GM19397 (cell line): ENCODE measurements around the gene MERTK.
A peak's percentile ranks its signal among the peaks of the same experiment; 100 is the strongest.
"Not testable (repeated sequence)": the region's sequence is repeated elsewhere in the genome, so short reads cannot be mapped to it uniquely, and the experiment has no call there.

Experiments used
- ATAC-seq: cut with Tn5 transposase; IDR thresholded peaks from one replicate; pipeline ENCODE4 v1.9.1; 2021; ENCODE audit warnings: mild to moderate bottlenecking, moderate library complexity; ENCODE audit not compliant: unreplicated experiment

Gene MERTK

DNA sequence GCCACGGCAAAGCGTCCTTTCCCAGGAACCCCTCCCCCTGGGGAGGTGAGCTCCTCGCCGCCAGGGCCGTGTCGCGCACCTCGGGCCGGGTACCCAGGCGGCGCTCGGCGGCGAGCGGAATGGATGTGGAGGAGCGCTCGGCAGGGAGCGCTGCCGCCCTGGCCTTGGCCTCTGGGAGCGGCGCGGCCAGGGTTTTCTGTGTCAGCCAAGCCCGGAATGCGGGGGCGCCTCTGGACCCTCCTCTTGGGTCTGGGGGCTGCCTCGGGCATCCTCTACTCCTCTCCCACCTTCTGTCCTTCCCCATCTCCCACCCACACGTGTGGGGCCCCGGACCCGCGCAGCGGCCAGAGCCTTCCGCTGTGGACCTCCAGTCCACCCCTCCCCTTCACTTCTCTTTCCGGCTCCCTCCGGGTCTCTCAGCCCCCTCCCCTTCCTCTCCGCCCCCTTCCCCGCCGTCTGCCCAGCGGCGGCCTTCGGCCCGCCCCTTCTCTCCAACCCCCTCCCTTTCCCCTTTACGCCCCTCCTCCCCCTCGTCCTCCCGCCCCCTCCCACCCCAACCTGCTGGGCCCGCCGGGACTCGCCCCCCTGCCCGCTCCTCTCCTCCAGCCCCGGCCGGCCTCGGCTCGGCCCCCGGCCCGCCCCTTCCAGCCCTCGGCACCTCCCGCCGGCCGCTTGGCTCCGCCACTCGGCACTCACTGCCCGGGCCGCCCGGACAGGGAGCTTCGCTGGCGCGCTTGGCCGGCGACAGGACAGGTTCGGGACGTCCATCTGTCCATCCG is at the start of gene MERTK:
Gene MERTK (plus strand): TSS at position 684 of the 779 bp plus-strand sequence. CDS start 129 bp downstream, outside the sequence.
- peak; percentile 67 for ATAC-seq

DNA sequence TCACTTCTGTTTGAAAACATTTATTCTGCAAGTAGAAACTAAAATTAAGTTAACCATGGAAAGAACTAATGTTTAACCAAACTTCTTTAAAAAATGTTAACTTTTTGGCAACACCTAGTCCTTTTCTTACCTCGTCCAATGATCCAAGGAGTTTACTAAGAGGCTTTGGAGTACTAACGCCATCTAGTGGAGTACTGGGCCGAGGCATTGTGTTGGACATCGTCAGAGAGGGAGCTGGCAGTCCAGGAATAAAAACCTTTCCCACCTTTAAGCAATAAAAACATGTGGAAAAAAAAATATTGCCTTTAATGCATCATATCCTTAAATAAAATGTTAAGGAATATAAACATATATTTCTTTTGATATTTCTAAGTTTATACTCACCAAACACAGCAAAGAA is 47.8 kb upstream of the MERTK start:
- not testable (repeated sequence) for ATAC-seq

DNA sequence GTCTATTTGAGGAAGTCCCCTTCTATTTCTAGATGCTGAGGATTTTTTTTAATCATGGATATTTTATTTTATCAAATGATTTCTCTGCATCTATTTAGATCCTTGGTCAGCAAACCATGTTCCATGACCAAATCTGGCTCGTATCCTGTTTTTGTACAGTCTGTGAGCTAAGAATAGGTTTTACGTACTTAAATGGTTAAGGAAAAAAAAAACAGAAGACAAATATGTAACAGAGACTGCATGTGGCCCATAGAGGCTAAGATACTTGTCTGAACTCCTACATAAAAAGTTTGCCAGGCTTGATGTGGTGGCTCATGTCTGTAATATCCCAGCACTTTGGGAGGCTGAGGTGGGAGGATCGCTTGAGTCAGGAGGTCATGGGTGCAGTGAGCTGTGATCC is 45.9 kb upstream of the MERTK start:
- ATAC-seq = not testable (repeated sequence)

DNA sequence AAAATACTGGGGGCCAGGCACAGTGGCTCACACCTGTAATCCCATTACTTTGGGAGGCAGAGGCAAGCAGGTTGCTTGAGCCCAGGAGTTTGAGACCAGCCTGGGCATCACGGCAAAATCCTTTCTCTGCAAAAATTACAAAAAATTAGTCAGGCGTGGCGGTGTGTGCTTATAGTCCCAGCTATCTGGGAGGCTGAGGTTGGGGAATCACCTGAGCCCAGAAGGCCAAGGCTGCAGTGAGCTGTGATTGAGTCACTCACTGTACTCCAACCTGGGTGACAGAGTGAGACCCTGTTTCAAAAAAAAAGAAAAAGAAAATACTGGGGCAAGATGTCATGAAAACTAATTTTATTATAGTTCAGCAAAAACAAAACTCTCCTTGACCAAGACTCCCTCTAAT is 38.4 kb upstream of the MERTK start:
- ATAC-seq = not testable (repeated sequence)

DNA sequence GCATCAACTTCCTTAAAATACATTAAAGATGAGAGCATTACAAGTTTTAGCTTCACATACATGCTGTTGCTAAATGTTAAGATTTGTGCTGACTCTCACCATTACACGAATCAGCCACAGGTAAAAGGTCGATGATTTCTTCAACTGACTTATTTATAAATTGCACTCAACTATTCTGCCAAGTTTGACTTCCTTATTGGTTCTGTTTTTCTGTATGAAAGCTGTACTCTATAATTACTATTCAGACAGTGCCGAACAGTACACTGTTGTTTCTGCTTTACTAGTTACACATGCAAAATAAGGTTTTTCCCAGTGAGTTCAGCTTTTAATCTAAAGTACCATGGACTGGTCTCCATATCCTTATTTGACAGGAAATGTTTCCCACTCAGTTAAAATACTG is 33.3 kb upstream of the MERTK start:
- ATAC-seq = not testable (repeated sequence)

DNA sequence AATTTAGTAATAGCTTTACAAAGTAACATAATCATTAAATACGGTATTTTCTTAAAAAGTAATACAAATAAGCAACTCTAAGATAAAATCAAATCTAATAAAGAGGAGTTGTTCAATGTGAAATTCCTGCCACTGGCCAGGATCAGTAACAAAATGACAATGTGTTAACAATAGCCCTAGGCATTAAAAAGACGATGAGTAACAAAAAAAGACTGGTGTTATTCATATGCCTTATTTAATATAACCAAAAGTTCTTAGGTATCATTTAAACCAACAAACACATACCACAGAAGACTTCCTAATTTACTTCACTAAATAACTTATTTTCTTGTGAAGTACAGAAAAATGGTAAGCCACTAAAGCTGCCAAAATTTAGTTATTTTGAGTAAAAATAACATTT is 25.6 kb upstream of the MERTK start:
- ATAC-seq = not testable (repeated sequence)

DNA sequence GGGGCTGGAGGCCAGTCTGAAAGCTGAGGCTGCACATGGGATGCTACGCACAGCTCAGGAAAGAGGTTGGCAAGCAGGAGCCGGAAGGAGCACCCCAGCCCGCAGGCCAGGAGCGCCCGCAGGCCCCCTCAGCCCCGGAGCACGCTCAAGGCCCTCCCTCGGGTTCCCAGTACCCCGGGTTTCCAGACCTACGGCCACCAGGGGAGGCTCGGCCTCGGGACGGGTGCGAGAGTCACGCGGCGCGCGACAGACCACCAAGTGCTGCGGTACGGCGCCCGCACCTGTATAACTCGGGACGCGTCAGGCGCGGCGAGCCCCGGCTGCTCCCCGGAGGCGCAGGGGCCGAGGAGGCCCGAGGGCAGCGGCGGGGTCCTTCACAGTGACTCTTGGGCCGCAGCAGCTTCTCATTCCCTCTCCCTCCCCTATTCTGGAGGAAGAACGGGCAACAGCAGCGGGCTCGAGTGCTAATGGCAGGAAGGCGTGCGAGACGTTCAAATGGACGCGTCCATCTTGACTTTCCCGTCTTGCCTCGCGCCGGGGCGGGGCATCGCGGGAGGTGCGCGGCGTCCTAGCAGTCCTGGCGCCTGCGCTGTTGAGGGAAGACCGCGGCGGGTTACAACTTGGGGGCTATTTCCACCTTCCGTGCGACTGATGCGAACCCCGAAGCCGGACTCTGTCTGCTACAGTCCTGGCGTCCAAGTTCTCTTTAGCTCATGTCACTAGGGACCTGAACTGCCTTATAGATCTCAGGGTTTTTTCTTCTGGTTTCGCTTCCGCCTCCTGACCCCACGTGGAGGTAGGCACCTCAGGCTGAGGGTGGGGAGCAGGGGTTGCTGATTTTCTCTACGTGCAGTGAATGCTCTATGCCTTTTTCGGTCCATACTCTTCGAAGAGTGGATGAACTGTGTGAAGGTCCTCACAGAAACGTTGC is 14.5 kb upstream of the MERTK start, which contains the start of gene ANAPC1:
Gene ANAPC1 (minus strand): TSS at position 533 of the 931 bp plus-strand sequence. CDS start 3,368 bp downstream, outside the sequence.
- peak; percentile 82 for ATAC-seq

DNA sequence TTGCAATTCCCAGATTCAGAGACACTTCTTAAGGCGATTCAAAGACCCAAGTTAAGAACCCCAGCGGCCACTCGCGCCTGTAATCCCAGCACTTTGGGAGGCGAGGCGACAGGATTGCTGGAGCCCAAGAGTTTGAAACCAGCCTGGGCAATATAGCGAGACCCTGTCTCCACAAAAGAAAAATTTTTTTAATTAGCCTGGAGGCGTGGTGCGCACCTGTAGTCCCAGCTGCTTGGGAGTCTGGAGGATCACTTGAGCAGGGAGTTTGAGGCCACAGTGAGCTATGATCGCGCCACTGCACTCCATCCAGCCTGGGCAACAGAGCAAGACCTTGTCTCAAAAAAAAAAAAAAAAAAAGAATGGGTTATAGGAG is 13.8 kb upstream of the MERTK start:
- ATAC-seq = no peak

DNA sequence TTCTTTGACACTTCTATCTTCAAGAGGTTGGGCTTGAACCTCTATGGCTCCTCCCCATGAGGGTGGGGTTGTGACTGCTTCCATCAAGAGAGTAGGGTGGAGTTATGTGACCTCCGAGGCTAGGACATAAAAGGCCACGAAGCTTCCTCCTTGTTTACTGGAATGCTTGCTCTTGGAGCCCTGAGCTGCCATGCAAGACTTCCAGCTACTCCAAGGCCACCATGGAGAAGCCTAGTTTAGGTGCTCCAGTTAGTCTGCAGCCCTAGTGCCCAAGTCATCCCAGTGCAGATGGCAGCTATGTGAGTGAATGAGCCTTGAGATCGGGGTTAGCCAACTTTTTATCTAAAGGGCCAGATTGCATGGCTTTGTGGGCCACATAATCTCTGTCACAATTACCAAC is 2.4 kb upstream of the MERTK start:
- ATAC-seq = no peak

DNA sequence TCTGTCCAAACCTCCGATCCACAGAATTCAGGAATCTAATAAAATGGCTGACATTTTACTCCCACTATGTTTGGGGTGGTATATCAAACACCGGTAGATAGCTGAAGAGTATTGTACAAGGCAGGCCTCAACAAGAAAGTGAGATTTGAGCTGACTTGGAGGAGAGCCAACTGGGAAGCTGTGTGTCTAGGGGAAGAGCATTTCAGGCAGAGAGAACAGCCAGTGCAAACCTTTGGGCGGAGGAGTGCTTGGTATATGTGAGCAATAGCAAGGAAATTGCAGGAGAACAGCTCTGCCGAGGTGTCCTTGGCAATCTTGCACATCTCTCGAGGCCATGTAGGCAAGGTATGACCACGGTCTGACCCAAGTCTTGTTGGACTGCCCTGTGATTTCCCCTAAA is 1.8 kb upstream of the MERTK start:
- no peak for ATAC-seq

DNA sequence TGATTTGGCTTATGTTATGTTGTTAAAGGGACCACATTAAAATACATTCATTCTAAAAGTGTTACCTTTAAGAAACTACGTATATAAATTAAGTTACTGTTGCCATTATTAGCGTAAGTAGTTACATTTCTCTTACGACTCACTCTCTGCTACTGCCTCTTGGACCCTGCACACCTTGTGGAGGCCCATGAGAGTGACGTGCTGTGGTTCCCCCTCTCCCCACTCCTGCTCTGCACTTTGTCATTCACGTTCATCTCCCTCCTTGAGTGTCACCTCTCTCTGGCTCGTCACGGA is 830 bp upstream of the MERTK start:
- ATAC-seq = no peak

DNA sequence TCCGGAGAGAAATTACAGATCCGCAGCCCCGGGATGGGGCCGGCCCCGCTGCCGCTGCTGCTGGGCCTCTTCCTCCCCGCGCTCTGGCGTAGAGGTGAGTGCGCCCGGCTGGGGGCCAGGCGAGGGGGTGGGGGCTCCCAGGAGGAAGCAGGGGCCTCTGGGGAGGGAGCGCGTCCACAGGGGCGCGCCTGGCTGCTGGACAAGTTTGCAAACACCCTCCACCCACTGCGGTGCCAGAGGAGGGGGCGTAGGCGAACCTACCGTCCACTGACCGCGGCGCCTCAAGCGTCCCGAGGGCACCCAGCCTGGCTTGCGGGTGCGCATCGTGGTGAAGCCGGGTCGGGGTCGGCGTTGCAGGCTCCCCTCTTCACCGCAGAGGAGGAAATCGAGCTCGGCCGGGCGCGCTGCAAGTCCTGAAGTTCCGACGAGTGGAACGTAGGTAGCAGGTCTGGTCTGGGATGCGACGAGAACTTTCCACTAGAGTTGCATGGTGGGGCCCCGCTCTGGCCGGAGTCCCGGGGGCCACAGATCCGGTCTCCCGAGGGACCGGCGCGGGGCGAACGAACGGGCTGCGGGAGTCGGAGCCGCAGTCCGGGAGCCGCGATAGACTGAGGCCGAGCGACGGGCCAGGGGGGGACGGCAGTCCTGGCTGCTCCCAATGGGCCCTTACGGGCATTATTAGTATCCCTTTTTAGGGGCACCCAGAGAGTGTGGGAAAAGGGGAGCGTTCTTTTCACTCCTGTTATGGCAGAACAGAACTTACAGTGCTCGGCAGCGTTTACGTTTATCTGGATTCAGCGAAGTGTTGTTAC is 502 bp downstream of the MERTK start:
- peak; percentile 22 for ATAC-seq

DNA sequence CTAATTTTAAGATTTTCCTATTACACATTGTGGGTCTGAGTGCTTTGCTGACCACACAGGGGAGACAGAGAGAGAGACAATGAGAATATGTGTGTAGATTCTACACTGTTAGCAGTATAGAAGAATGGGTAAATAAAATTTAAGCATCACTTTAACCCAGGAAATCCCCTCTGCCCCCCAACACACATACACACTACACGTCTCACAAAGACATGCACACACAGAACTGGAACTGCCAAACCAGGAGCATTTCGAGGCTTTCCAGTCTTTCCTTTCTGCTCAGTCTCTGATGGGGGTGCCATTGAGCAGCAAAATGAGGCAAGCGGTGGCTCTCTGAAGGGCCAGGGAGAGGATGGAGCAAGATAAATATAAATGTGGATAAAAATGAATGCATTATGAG is 2.5 kb downstream of the MERTK start:
- no peak for ATAC-seq

DNA sequence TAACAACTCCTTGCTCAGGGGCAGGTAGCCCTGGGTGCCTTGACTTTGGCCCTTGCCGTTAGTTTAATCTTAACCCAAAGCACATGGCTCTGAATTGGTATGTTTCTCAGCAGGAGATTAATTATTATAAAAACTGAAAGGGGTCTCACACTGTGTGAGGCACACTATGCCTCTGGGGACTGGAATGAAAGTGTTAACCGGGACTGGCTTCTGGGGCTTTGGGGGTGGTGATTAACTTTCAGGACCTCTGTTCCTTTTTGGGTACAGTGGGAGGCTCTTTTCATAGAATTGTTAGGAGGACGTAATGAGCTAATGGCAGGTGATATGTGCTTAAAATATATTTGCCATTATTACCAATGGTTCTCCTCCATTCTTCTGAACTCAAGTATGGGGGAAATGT is 5.1 kb downstream of the MERTK start:
- no peak for ATAC-seq

DNA sequence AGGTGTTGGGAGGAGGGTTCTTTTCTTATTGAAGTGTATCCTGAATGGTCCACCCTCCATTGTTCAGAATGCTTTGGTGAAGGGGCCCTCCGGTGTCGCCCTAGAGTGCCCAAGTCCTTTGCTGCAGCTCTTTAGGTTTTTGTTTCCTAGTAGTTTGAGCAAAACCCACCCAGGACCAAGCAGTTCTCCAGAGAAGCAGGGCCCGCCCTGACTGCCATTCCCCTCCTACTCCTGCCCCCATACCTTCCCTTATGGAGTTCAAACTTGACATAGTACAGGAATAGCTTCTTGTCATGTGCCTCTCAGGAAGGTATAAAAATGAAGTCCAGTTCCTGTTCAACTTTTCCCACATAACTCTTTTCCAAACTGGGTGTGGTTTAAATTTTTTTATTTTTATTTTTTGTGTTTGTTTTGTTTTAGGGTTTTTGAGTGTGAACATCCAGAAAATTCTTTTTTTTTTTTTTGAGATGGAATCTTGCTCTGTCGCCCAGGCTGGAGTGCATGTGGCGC is 5.6 kb downstream of the MERTK start:
- no peak for ATAC-seq

DNA sequence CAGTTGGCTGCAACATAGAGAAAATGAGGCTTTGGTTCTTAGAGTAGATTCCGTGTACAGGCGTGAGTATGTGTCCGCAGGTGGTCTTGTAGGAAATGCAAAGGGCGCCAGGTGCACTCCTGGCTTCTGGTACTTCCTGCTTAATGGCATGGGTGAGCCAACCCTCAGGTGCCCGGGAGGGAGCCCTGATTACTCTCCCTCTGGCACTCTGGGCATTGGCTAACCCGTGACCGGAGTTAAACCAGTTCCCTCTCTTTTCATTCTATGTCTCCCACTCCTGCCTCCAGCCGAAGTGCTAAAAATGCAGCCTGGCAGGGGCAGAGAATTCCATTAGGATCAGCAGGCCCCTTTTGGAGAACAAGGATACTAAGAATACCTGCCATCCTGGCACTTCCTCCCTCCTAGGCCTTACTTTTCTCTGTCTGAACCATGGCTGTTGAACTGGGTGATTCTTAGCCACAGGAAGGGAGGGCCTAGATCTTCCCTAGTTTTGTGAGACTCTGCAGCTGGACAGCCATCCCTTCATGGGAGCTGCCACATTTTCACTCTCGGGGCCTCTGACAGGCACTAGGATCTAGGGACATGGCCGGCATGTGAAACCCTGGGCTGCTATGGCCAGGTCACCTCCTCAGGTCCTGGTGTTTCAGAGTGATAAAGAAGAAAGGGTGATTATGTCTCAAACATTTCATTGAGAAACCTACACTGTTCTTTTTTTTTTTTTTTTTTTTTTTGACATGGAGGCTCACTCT is 6.5 kb downstream of the MERTK start:
- no peak for ATAC-seq

DNA sequence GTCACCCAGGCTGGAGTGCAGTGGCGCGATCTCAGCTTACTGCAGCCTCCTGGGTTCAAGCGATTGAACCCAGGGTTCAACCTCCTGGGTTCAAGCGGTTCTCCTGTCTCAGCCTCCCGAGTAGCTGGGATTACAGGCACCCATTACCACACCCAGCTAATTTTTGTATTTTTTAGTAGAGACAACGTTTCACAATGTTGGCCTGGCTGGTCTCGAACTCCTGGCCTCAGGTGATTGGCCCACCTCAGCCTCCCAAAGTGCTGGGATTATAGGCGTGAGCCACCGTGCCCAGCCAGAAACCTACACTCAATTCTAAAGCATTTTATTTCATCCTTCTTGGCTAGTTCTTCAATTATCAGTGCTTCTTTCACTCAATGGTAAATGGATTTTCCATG is 7.1 kb downstream of the MERTK start:
- ATAC-seq = not testable (repeated sequence)

DNA sequence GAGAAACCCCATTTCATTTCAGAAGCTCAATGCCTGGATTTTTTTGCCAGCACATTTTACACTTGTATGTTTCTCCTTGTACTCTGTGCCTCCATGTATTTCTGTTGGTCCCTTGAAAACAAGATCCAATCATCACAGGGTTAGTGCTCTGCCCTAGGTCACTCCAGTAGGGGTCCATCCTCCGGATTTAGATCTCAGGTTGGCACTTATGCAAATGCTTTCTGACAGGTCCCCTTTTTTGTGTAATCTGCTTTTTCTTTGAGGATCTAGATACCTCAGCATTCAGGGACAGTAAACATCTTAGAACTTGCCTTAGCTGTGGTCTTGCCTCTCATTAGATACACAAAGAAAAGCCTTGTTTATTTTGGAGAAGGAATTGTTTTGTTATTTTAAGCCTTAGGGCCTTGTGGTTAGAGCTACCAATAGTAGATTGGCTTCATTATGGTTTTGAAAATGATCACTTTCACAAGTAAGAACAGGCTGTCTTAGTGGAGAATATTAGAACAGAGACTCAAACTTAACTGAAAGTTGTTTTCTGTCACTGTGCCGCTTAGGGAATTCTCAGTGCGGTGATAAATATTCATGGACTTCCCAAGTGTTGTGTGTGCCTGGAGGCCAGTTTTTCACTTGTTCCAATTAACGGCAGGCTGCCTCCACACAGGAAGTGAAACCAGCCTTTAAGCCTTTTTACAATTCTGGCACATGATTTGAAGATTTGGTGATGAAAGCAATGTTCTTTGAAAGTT is 7.8 kb downstream of the MERTK start:
- ATAC-seq = no peak

DNA sequence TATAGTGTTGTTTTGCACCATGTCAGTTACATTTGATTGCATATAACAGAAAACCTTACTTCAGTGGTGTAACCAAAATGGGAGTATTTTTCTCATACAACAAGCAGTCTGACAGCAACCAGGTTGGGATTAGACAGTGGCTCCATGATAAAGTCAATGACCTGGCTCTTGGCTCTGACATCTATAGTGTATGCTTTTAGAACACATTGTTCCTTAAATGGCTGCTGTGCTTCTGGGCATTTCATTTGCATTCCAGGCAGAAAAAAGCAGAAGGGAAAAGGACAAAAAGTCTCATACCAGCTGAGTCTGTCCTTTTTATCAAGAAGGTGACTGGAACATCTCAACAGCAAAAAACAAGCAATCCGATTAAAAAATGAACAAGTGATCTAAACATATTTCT is 10.2 kb downstream of the MERTK start:
- ATAC-seq = no peak

DNA sequence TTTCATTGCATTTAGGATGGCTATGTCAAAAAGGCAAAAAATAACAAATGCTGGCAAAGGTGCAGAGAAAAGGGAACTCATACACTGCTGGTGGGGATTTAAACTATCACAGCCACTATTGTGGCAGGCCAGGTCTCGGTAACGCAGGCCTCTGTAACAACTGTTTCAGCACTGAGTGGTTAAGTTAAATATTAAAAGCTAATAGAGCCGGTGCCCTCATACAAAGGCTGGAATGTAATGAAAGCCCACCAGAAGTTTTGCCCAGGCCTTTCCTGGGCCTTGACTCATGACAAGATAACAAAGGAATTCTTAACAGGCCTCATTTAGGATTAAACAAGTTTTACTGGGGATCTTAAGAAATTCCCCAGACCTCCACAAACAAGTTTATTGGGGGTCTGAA is 10.7 kb downstream of the MERTK start:
- no peak for ATAC-seq
